ENCODE results near the gene IGDCC3.
"Not testable (repeated sequence)": the region's sequence is repeated elsewhere in the genome, so short reads cannot be mapped to it uniquely, and the experiment has no call there.

GRCh38 chr15:65351972-65352371 lies 25.8 kb downstream of the IGDCC3 start:
- TF ChIP-seq CTCF (IDR thresholded peaks at IDR 0.05; ENCODE audit: extremely low read depth in 1 of 2, insufficient read depth in 1 of 2, low read depth in 1 of 2, low read length in 2 of 2); POLR2A (IDR thresholded peaks at IDR 0.05; ENCODE audit: low read depth, low read length); POLR2AphosphoS5 (IDR thresholded peaks at IDR 0.05; ENCODE audit: insufficient read depth, low read depth, low read length); EZH2 (IDR thresholded peaks at IDR 0.05; ENCODE audit: borderline replicate concordance, low read depth, low read length, severe bottlenecking); GATA2 (IDR thresholded peaks at IDR 0.05; ENCODE audit: insufficient read depth, insufficient read length, low read depth, low read length); JUN (IDR thresholded peaks at IDR 0.05; ENCODE audit: borderline replicate concordance, insufficient read depth, insufficient read length, low read depth); MYC (IDR thresholded peaks at IDR 0.05; ENCODE audit: low read depth, low read length): not testable (repeated sequence)
